Transverse colon (tissue), 4 donors: ENCODE measurements around the gene GMEB1.

Source experiments
- EP300 ChIP-seq: sonication (generic); formaldehyde crosslinking; IDR thresholded peaks from one replicate; pipeline ENCODE4 v1.6.1; 2017; ENCODE audit warnings: antibody characterized with exemption, low read depth
- POLR2A ChIP-seq: fragments of 450-650 bp; IDR thresholded peaks from one replicate; pipeline ENCODE4 v1.6.1; 2016; ENCODE audit warnings: antibody characterized with exemption, mild to moderate bottlenecking, moderate library complexity
- POLR2AphosphoS5 ChIP-seq, 3 donors: sonication (generic); formaldehyde crosslinking; IDR thresholded peaks; one replicate each; pipeline ENCODE4 v1.6.1; 2016; ENCODE audit warnings: antibody characterized with exemption in 3 of 3
- TF ChIP-seq, protein P1 (sequence below), 5 experiments: fragments of 200-600 bp in 3 of 5; fragments of 450-650 bp in 2 of 5; sonication (generic) in 3 of 5; IDR thresholded peaks; 1 replicate in 2 of 5; 2 replicates in 3 of 5; pipeline ENCODE4 v1.5.1; 2016 to 2017; ENCODE audit warnings: antibody characterized with exemption in 5 of 5, inconsistent platforms in 3 of 5, mild to moderate bottlenecking in 2 of 5, moderate library complexity in 1 of 5

DNA sequence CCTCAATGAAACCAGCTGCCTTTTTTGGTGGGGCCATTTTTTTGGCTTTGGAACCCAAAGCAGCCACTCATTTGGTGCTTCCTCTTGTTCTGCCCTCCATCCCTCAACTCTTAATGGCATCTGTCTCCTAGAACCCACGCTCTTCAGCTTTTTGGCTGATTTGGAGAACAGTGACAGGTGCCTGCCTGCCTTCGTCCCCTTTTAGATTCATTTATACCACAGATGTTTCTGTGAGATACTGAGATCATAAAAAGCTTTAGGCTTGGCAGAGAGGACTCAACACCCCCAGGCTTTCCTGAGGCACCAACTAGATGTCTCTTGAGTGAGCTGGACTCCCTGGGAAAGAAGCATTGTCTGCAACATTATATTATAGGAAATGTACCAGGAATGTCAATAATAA, 47.8 kb downstream of the GMEB1 start:
- TF ChIP-seq, protein P1, sequence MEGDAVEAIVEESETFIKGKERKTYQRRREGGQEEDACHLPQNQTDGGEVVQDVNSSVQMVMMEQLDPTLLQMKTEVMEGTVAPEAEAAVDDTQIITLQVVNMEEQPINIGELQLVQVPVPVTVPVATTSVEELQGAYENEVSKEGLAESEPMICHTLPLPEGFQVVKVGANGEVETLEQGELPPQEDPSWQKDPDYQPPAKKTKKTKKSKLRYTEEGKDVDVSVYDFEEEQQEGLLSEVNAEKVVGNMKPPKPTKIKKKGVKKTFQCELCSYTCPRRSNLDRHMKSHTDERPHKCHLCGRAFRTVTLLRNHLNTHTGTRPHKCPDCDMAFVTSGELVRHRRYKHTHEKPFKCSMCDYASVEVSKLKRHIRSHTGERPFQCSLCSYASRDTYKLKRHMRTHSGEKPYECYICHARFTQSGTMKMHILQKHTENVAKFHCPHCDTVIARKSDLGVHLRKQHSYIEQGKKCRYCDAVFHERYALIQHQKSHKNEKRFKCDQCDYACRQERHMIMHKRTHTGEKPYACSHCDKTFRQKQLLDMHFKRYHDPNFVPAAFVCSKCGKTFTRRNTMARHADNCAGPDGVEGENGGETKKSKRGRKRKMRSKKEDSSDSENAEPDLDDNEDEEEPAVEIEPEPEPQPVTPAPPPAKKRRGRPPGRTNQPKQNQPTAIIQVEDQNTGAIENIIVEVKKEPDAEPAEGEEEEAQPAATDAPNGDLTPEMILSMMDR (IDR thresholded peaks at IDR 0.05) = no peak
- TF ChIP-seq POLR2A (no peak), POLR2AphosphoS5 (IDR thresholded peaks at IDR 0.05) (no peak), EP300 (no peak)
